B cell (primary cell): ENCODE measurements around the gene HLA-DQA1.

Experiments
- CTCF ChIP-seq: fragments of 200-600 bp; IDR thresholded peaks from one replicate; pipeline ENCODE4 v1.8.0; 2022; ENCODE audit warnings: antibody characterized with exemption, mild to moderate bottlenecking
- EZH2 ChIP-seq: IDR thresholded peaks from 2 replicates; pipeline ENCODE4 v1.6.1; 2012; ENCODE audit warnings: borderline replicate concordance, low read depth, mild to moderate bottlenecking, moderate library complexity, low read length; ENCODE audit not compliant: insufficient read depth, poor library complexity, severe bottlenecking

- TF ChIP-seq CTCF (no peak), EZH2 (no peak)
Observed at GRCh38 chr6:32662836-32663235, 25.6 kb downstream of the HLA-DQA1 start.
